ENCODE measurements around the gene NET1.

Gene NET1

DNA sequence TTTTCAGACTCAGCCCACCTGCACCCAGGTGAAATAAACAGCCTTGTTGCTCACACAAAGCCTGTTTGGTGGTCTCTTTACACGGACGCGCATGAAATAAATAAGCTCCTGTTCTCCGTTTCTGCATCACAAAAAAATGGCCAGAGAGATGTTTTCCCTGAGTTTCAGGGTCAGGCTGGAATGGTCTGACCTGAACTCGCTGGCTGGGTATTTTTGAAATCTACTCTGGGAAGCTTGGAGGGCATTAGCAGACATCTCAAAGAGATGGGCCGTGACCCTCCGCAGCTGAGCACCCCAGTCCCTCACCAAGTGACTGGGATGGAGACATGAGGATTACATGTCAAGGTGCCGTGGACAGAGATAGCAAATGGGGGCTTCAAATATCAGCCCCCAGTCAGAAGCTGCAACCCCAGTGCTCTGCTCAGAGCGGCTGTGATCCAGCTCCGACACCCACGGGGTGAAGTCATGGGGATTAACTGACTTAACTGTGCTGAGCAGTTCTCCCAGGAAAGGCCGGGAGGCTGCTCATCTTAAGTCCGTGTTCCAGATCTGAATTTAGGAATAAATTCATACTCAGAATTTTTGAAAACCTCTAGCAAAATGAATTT lies 64.7 kb downstream of the NET1 start:
- TF ChIP-seq, protein P1, sequence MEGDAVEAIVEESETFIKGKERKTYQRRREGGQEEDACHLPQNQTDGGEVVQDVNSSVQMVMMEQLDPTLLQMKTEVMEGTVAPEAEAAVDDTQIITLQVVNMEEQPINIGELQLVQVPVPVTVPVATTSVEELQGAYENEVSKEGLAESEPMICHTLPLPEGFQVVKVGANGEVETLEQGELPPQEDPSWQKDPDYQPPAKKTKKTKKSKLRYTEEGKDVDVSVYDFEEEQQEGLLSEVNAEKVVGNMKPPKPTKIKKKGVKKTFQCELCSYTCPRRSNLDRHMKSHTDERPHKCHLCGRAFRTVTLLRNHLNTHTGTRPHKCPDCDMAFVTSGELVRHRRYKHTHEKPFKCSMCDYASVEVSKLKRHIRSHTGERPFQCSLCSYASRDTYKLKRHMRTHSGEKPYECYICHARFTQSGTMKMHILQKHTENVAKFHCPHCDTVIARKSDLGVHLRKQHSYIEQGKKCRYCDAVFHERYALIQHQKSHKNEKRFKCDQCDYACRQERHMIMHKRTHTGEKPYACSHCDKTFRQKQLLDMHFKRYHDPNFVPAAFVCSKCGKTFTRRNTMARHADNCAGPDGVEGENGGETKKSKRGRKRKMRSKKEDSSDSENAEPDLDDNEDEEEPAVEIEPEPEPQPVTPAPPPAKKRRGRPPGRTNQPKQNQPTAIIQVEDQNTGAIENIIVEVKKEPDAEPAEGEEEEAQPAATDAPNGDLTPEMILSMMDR (IDR thresholded peaks at IDR 0.05; ENCODE audit: low read depth, low read length): no peak

DNA sequence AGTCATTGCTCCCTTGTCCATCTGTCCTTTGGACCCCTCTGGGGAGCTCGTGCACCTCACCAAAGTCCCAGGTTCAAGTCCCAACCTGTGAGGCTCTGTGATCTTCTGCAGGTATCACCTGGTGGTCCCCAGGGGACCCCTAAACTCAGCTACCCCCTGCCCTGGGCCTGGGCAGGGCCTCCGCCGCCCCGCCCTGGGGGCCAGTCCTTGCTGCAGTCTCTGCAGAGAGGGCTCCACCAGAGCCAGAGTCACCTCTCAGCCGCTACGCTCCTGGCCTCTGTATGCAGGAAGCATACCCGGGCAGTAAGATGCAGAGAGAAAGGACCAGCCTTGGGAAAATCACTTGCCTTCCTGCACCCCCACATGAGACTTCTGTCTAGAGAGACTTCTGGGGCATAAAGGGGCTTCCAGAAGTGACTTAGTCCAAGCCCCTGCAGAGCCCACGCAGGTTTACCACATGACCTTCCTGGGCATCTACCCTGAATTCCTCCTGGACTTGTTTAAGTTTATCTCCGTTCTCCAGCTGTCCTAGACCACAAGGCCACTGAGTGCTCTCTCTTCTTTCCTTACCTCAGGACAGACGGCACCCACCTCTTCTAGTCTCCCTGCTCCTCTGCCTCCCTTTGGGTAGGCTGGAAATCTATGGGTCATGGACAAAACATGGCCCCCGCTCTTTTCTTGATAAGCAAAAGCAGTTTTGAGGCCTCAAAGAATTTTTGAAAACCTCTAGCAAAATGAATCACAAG lies 65.8 kb downstream of the NET1 start:
- TF ChIP-seq, protein P1 (IDR thresholded peaks at IDR 0.05; ENCODE audit: low read depth, low read length): no peak

More for the DNA sequence above, 64.7 kb downstream of the NET1 start:
- Histone ChIP-seq H3K27me3 (no peaks in the 10 kb centered on the region), H3K4me1 (no peaks in the 10 kb centered on the region), H3K36me3 (no peaks in the 10 kb centered on the region), H3K4me3 (ENCODE audit: low read depth, low read length) (no peak overlapping the region), H3K9me3 (no peaks in the 10 kb centered on the region)
- no peak for DNase-seq

DNA sequence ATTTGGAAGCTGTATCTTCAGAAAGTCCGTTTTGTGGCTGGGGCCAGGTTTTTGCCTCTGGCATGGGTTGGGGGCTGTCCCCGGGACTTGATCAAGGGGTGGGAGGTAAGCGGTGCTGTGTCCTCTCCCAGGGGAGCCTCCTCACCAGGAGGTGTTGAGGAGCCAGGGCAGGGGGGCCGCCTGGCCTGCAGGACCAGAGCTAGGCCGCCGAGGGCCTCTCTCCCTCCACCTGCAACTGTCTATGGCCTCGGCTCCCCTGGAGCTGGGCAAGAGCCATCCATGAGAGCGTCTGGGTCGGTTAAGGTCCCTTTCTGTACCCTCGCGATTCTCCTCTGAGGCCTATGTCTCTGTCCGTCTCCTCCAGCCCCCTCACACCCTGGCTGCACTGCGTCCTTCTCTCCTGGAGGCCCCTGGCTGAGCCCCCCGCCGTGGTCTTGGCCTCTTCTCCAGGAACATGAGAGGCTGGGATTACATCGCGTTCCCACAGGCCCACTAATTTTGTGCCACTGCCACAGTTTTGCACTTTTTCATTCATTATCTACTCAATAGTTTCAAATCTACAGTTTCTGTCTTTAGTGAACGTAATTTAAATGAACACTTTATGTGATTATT lies 66.4 kb downstream of the NET1 start:
- H3K9me3 ChIP-seq: no peaks in the 10 kb centered on the region
- H3K27me3 ChIP-seq: no peaks in the 10 kb centered on the region
- H3K4me3 ChIP-seq (ENCODE audit: low read depth, low read length): no peak overlapping the region
- TF ChIP-seq, protein P1 (IDR thresholded peaks at IDR 0.05; ENCODE audit: low read depth, low read length): no peak
- H3K36me3 ChIP-seq: no peaks in the 10 kb centered on the region
- no peak for DNase-seq
- no peaks in the 10 kb centered on the region for H3K4me1 ChIP-seq

More for the DNA sequence above, 65.8 kb downstream of the NET1 start:
- no peak overlapping the region for H3K4me3 ChIP-seq (ENCODE audit: low read depth, low read length)
- DNase-seq: no peak
- no peaks in the 10 kb centered on the region for H3K36me3 ChIP-seq
- no peaks in the 10 kb centered on the region for H3K9me3 ChIP-seq
- H3K4me1 ChIP-seq: no peaks in the 10 kb centered on the region
- H3K27me3 ChIP-seq: no peaks in the 10 kb centered on the region

DNA sequence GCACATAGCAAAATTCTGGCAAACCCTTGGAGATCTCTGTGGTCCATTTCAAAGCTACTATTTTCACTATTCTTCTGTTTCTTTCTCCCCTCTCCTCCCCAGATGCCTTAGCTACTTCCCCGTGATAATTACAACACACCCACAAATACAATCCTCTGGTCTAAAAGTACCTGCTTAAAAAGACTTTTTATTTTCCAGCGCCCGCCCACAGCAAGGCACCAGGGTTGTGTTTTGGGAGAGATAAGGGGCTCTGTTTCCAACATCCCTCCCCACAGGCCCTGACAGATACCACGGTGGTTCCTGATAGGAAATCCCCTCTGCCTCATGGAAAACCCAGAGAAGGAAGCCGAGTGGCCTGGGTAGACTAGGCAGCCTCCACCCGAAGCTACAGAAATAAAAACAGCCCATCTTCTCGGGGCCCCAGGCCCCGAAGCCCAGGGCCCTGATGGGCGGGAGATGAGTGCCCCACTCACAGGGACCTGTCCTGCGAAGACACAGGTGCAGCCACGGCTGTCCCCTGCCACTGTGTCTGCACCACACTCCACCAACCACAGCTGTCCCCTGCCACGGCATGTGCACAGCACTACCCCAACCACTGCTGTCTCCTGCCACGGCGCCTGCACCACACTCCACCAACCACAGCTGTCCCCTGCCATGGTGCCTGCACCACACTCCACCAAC lies 67.3 kb downstream of the NET1 start:
- H3K9me3 ChIP-seq: no peaks in the 10 kb centered on the region
- DNase-seq: no peak
- TF ChIP-seq, protein P1 (IDR thresholded peaks at IDR 0.05; ENCODE audit: low read depth, low read length): no peak
- no peaks in the 10 kb centered on the region for H3K4me1 ChIP-seq
- no peak overlapping the region for H3K4me3 ChIP-seq (ENCODE audit: low read depth, low read length)
- H3K36me3 ChIP-seq: no peaks in the 10 kb centered on the region
- H3K27me3 ChIP-seq: no peaks in the 10 kb centered on the region

DNA sequence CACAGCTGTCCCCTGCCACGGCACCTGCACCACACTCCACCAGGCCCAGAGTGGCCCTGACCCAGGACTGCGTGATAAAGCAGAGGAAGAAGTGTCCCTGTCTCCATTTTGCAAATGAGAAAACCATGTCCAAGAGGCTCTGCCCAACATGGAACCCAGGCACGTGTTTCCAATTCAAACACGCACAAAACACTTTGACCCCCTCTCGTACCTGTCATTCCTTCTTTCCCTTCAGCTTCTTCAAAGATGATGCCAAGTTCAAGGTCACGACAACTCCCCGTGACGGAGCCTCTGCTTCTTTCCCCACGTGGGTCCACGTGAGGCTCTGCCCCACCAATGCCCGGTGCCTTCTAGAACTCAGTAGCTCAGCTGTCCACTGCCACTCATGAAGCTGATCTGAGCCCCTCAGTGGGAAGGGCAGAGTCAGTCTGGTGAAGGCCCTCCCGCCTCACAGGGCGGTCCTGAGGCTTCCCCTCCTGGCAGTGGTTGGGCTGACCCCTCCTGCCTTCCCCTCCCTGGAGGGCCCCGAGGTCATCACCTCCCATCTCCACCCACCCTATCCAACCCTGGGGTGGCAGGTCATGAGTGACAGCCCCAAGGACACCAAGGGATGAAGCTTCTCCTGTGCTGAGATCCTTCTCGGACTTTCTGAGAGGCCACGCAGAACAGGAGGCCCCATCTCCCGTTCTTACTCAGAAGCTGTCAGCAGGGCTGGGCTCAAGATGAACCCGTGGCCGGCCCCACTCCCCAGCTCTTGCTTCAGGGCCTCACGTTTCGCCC lies 68.0 kb downstream of the NET1 start:
- no peak for DNase-seq

More for the DNA sequence above, 68.0 kb downstream of the NET1 start:
- Histone ChIP-seq H3K4me1 (no peaks in the 10 kb centered on the region), H3K4me3 (ENCODE audit: low read depth, low read length) (no peak overlapping the region), H3K36me3 (no peaks in the 10 kb centered on the region), H3K27me3 (no peaks in the 10 kb centered on the region), H3K9me3 (no peaks in the 10 kb centered on the region)
- TF ChIP-seq, protein P1 (IDR thresholded peaks at IDR 0.05; ENCODE audit: low read depth, low read length): no peak

Measured in BE2C (cell line).